GM13977 (cell line): ENCODE results near the gene TRIM71.
"Not testable (repeated sequence)": the region's sequence is repeated elsewhere in the genome, so short reads cannot be mapped to it uniquely, and the experiment has no call there.

ENCODE experiments used
- DNase-seq: peaks from one replicate; pipeline ENCODE4 v3.0.0; 2012; ENCODE audit warnings: low spot score
- in situ Hi-C: fragments of 300-500 bp; cut with MboI; formaldehyde crosslinking; loops from one replicate; pipeline ENCODE4 v1.12.0; 2022; ENCODE audit warnings: low sequenced_read_pairs, low pct_unique_long_range_greater_than_20kb, mixed read lengths, inconsistent platforms; ENCODE audit not compliant: unreplicated experiment
- TF ChIP-seq, protein P1 (sequence below): IDR thresholded peaks from 2 replicates; pipeline ENCODE4 v1.5.1; 2012; ENCODE audit warnings: mild to moderate bottlenecking, control low read depth; ENCODE audit not compliant: insufficient read depth; ENCODE audit errors: extremely low read depth, missing control alignments

The TRIM71 gene

DNA sequence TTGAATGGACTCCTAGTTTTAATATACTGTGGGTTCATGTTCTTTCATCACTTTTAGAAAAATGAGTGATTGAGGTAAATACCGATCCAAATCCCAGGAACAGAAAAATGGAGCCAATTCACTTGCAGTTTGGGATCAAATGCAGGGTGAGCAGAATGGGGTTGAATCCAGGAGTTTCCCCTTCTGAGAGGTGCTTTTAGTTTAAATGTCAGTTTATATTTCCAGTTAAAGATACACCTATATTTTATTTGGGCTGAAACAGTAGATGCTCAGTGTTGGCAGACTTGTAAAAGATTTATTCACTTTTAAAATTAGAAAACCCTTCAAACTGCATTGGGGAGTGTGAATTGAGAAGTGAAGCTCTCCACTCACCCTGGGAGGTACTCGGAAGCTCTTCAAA is 2.6 kb downstream of the TRIM71 start:
- in situ Hi-C loops, result no loop called here
- DNase-seq, result no peak
- TF ChIP-seq, protein P1, sequence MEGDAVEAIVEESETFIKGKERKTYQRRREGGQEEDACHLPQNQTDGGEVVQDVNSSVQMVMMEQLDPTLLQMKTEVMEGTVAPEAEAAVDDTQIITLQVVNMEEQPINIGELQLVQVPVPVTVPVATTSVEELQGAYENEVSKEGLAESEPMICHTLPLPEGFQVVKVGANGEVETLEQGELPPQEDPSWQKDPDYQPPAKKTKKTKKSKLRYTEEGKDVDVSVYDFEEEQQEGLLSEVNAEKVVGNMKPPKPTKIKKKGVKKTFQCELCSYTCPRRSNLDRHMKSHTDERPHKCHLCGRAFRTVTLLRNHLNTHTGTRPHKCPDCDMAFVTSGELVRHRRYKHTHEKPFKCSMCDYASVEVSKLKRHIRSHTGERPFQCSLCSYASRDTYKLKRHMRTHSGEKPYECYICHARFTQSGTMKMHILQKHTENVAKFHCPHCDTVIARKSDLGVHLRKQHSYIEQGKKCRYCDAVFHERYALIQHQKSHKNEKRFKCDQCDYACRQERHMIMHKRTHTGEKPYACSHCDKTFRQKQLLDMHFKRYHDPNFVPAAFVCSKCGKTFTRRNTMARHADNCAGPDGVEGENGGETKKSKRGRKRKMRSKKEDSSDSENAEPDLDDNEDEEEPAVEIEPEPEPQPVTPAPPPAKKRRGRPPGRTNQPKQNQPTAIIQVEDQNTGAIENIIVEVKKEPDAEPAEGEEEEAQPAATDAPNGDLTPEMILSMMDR, result no peak

DNA sequence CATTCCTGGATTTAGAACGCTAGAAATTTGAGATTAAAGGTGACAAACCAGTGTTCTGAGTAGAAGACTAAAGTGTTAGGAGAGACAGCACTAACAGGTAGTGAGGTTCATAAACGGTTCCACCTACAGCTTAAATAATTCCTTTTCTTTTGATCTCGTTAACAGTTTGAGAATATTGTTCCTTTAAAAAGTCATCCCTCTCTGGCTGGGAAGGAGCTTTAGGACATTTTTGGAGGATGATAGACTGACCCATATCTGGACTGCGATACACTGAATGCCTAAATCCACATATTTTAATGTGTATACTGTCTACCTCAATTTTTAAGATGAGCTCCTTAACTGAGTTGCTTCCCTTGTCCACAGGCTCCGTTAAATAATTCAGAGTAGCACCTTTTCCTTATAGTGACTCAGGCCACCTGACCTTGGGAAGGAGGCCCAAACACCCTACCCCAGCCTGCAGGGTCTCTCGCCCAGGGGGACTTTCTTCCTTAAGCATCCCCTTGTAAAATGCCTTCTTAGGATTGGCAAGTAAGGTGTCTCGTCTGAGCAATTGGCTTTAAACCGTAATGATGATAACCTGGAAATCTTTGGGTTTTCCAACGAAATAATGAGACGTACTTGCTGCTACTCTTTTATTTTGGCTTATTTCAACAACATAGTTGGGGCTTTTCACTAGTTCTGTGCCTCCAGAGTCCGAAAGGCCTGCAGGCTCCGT is 3.3 kb downstream of the TRIM71 start:
- no peak for DNase-seq
- in situ Hi-C loops, result no loop called here
- TF ChIP-seq, protein P1, result no peak

DNA sequence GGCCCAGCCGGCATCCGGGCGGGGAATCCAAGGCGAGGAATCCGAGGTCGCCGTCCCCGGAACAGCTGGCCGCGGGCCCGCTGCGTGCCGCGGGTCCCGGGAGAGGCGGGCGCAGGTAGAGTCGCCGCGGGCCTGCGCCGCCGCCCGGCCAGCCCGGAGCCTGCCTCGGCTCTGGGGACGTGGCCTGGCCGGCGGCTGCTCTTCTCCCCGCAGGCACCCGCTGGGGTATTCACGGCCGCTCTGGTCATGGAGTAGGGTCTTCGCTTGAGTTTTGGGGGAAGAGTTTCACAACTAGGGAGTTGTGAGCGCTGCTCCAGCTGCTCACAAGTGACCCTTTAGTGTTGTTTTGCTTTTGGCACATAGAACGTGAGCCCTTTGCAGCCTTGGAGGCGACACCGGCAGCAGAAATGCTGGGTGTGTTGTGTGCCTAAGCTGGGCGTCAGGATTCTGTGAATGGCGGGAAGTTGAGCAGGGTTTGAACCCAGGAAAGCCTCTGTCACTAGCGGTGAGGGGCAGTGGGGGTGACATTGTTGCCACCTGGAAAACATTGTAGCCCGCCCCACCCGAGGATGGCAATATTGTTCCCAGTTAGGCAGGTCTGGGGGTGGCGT is 4.0 kb downstream of the TRIM71 start:
- in situ Hi-C loops, result no loop called here
- no peak for DNase-seq

DNA sequence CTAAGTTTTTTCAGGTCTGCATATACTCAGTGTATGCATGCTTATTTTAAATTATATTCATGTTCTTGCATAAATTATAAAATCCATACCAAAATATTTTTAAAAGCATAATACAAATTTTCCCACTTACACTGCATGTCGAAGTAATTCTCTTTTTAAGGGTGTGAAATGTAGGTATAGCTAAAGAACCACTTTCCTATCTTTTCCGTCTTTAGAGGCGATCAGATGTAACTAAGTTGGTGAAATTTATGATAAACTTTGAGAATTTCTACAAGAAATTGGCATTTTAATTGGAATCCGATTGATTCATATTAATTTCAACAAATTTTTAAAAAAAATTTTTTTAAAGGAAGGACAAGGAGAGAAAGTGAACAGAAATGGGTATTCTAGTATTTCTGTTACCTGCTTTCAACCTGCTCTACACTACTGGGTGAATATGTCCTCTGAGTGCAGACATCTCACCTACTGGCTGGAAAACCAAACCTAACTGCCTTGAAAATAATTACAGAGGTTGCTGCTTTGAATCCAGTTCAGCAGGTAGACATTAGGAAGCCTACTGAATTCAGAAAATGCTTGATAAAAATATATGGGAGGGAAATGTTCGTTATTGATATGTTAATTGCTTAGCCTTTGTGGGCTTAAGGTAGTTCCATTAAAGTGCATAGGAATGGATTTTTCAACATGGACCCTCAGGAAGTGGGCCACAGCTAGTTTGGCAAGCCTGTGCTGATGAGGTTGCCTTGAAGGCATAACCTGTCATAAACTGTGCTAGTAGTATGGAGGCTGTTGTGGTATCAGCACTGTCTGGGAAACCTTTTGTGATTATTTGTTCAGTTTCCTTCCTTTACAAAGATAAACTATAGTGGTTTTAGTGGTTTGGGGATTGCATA is 5.1 kb downstream of the TRIM71 start:
- no peak for DNase-seq
- in situ Hi-C loops, result no loop called here
- TF ChIP-seq, protein P1, result no peak

More for the DNA sequence above, 4.0 kb downstream of the TRIM71 start:
- TF ChIP-seq, protein P1, result no peak

DNA sequence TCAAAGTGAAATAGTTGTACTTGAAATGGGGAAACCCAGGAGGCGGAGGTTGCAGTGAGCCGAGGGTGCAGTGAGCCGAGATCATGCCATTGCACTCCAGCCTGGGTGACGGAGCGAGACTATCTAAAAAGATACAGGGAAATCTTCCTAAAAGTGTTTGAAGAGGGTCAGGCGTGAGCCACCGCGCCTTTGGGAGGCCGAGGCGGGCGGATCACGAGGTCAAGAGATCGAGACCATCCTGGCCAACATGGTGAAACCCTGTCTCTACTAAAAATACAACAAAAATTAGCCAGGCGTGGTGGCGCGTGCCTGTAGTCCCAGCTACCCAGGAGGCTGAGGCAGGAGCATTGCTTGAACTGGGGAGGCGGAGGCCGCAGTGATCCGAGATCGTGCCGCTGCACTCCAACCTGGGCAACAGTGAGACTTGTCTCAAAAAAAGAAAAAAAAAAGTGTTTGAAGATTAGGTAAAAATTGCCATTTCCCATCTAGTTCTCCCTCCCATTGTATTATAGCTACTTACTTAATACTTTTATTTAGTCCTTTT is 5.9 kb downstream of the TRIM71 start:
- DNase-seq, in situ Hi-C loops: not testable (repeated sequence)

DNA sequence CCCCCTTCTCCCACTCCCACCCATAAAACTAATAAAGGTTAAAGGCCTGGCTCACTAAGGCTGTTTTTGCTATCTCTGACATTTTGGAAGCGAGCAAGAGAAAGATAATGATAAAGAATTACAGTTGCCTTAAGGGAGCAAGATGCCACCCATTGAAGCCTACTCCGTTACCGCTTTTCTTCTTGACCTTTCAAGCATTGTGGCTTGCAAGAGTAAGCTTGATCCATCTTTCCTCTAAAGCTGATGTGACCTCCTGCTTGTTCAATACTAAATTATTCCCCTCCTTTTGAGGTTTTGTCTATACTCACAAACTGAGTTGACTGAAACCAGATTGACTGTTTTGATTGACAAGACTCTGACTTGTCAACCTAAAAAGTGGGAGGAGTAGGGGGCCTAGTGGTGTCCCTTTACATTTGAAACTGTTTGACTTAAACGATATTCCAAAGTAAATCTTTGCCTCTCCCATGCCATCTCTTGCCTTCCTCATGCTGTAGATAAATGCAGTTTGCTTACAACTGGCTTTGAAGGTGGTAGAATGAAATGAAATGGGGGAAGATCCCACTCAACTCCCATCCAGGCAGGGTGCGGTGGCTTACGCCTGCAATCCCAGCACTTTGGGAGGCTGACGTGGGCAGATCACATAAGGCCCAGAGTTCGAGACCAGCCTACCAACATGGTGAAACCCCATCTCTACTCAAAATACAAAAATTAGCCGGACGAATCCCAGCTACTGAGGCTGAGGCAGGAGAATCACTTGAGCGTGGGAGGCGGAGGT is 8.0 kb downstream of the TRIM71 start:
- in situ Hi-C loops, result no loop called here
- TF ChIP-seq, protein P1, result no peak
- no peak for DNase-seq
